OCI-LY7 (cell line): ENCODE data around the gene PHKA2.

Source experiments
- EZH2phosphoT487 ChIP-seq: fragments of 200-600 bp; sonication (generic); IDR thresholded peaks from 2 replicates; pipeline ENCODE4 v1.6.1; 2018; ENCODE audit warnings: low read depth, borderline replicate concordance, mild to moderate bottlenecking, mixed run types, antibody characterized with exemption, low read length, moderate library complexity, mixed read lengths
- TF ChIP-seq, protein P1 (sequence below): fragments of 200-600 bp; sonication (generic); conservative IDR thresholded peaks from 2 replicates; pipeline ENCODE4 v1.5.1; 2014; ENCODE audit warnings: mild to moderate bottlenecking, antibody characterized with exemption, low read length, moderate library complexity, mixed read lengths

- TF ChIP-seq, protein P1, sequence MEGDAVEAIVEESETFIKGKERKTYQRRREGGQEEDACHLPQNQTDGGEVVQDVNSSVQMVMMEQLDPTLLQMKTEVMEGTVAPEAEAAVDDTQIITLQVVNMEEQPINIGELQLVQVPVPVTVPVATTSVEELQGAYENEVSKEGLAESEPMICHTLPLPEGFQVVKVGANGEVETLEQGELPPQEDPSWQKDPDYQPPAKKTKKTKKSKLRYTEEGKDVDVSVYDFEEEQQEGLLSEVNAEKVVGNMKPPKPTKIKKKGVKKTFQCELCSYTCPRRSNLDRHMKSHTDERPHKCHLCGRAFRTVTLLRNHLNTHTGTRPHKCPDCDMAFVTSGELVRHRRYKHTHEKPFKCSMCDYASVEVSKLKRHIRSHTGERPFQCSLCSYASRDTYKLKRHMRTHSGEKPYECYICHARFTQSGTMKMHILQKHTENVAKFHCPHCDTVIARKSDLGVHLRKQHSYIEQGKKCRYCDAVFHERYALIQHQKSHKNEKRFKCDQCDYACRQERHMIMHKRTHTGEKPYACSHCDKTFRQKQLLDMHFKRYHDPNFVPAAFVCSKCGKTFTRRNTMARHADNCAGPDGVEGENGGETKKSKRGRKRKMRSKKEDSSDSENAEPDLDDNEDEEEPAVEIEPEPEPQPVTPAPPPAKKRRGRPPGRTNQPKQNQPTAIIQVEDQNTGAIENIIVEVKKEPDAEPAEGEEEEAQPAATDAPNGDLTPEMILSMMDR = no peak
- TF ChIP-seq EZH2phosphoT487 = no peak
These were observed 45.2 kb downstream of the PHKA2 start for GRCh38 chrX:18938710-18939109.
